IMR-90 (cell line): Measurements from ENCODE around the gene SHCBP1L.
"Not testable (repeated sequence)": the region's sequence is repeated elsewhere in the genome, so short reads cannot be mapped to it uniquely, and the experiment has no call there.

Experiments used
- BHLHE40 ChIP-seq: fragments of 150-350 bp; IDR thresholded peaks from 2 replicates; pipeline ENCODE4 v1.6.1; 2016; ENCODE audit warnings: mild to moderate bottlenecking, low read depth, low read length
- CEBPB ChIP-seq: IDR thresholded peaks from 2 replicates; pipeline ENCODE4 v1.6.1; 2012; ENCODE audit warnings: low read depth, low read length, improper control_type of control experiment
- CTCF ChIP-seq: conservative IDR thresholded peaks from 2 replicates; pipeline ENCODE4 v1.5.1; 2012; ENCODE audit warnings: mild to moderate bottlenecking, low read depth, low read length, improper control_type of control experiment
- FOS ChIP-seq: fragments of 150-350 bp; IDR thresholded peaks from 2 replicates; pipeline ENCODE4 v1.6.1; 2016; ENCODE audit warnings: low read depth, low read length
- MAFK ChIP-seq: IDR thresholded peaks from 2 replicates; pipeline ENCODE4 v1.6.1; 2012; ENCODE audit warnings: low read depth, low read length, improper control_type of control experiment
- MAZ ChIP-seq: IDR thresholded peaks from 2 replicates; pipeline ENCODE4 v1.6.1; 2012; ENCODE audit warnings: low read depth, mild to moderate bottlenecking, low read length, improper control_type of control experiment, moderate library complexity, borderline replicate concordance
- POLR2A ChIP-seq: IDR thresholded peaks from 2 replicates; pipeline ENCODE4 v1.6.1; 2012; ENCODE audit warnings: mild to moderate bottlenecking, low read depth, low read length
- RAD21 ChIP-seq: IDR thresholded peaks from 2 replicates; pipeline ENCODE4 v1.6.1; 2012; ENCODE audit warnings: low read length, improper control_type of control experiment
- RFX5 ChIP-seq: IDR thresholded peaks from 2 replicates; pipeline ENCODE4 v1.8.0; 2012; ENCODE audit warnings: low read depth, mild to moderate bottlenecking, low read length, moderate library complexity
- SMC3 ChIP-seq: fragments of 150-350 bp; IDR thresholded peaks from 2 replicates; pipeline ENCODE4 v1.6.1; 2016; ENCODE audit warnings: low read depth, mild to moderate bottlenecking, antibody characterized with exemption, low read length, moderate library complexity
- USF2 ChIP-seq: fragments of 150-350 bp; IDR thresholded peaks from 2 replicates; pipeline ENCODE4 v1.6.1; 2017; ENCODE audit warnings: mild to moderate bottlenecking, antibody characterized with exemption, low read length, low read depth

- not testable (repeated sequence) for TF ChIP-seq CTCF, RAD21, POLR2A, FOS, BHLHE40, MAZ, CEBPB, SMC3, MAFK, USF2, RFX5
These were observed 51.0 kb downstream of the SHCBP1L start for GRCh38 chr1:182901946-182902345.
